ENCODE measurements around the gene KRTAP9-8.
"Not testable (repeated sequence)": the region's sequence is repeated elsewhere in the genome, so short reads cannot be mapped to it uniquely, and the experiment has no call there.

The KRTAP9-8 gene

DNA sequence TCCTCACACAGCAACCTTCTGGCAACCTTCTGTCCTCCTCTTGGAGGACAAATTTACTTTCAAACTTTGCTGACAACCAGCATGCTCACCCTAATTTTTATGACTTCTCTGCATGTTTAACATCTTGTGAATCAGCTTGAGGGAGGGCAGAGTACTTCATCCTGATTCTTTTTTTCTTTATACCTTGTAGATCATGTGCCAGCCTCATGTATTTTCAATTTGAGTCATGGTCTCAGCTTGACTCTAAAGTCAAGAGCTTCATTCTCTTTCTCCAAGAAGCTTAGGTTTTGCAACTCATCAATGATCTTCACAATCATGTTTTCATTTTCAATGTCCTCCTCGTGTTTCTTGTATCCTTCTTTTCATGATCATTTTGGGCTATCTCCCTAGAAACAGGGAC is 34.1 kb downstream of the KRTAP9-8 start:
- no peaks in the 10 kb centered on the region for H3K27me3 ChIP-seq (replicated peaks)
- no peak overlapping the region for H3K27ac ChIP-seq
- no peak for DNase-seq
- H3K4me3 ChIP-seq (ENCODE audit: low read depth, low read length), result no peak overlapping the region
- no peaks in the 10 kb centered on the region for H3K36me3 ChIP-seq (replicated peaks)
- in situ Hi-C loops (cut with HindIII; ENCODE audit: low pct_ligation_motif_present, low sequenced_read_pairs), result no loop called here
- TF ChIP-seq, protein P1, sequence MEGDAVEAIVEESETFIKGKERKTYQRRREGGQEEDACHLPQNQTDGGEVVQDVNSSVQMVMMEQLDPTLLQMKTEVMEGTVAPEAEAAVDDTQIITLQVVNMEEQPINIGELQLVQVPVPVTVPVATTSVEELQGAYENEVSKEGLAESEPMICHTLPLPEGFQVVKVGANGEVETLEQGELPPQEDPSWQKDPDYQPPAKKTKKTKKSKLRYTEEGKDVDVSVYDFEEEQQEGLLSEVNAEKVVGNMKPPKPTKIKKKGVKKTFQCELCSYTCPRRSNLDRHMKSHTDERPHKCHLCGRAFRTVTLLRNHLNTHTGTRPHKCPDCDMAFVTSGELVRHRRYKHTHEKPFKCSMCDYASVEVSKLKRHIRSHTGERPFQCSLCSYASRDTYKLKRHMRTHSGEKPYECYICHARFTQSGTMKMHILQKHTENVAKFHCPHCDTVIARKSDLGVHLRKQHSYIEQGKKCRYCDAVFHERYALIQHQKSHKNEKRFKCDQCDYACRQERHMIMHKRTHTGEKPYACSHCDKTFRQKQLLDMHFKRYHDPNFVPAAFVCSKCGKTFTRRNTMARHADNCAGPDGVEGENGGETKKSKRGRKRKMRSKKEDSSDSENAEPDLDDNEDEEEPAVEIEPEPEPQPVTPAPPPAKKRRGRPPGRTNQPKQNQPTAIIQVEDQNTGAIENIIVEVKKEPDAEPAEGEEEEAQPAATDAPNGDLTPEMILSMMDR (IDR thresholded peaks at IDR 0.05; ENCODE audit: low read depth, low read length, missing control alignments), result no peak

DNA sequence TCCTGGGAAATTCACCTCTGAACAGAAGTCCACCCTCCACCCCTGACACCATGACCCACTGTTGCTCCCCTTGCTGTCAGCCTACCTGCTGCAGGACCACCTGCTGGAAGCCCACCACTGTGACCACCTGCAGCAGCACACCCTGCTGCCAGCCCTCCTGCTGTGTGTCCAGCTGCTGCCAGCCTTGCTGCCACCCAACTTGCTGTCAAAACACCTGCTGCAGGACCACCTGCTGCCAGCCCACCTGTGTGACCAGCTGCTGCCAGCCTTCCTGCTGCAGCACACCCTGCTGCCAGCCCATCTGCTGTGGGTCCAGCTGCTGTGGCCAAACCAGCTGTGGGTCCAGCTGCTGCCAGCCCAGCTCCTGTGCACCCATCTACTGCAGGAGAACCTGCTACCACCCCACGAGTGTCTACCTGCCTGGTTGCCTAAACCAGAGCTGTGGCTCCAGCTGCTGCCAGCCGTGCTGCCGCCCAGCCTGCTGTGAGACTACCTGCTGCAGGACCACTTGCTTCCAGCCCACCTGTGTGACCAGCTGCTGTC is 37.9 kb downstream of the KRTAP9-8 start, which contains the start of gene KRTAP9-7:
TSS of gene KRTAP9-7 (plus strand) at position 51 of the 543 bp plus-strand sequence. CDS start at position 51, 0 bp downstream.
- DNase-seq; in situ Hi-C loops (cut with HindIII; ENCODE audit: low pct_ligation_motif_present, low sequenced_read_pairs); H3K27ac ChIP-seq: not testable (repeated sequence)

DNA sequence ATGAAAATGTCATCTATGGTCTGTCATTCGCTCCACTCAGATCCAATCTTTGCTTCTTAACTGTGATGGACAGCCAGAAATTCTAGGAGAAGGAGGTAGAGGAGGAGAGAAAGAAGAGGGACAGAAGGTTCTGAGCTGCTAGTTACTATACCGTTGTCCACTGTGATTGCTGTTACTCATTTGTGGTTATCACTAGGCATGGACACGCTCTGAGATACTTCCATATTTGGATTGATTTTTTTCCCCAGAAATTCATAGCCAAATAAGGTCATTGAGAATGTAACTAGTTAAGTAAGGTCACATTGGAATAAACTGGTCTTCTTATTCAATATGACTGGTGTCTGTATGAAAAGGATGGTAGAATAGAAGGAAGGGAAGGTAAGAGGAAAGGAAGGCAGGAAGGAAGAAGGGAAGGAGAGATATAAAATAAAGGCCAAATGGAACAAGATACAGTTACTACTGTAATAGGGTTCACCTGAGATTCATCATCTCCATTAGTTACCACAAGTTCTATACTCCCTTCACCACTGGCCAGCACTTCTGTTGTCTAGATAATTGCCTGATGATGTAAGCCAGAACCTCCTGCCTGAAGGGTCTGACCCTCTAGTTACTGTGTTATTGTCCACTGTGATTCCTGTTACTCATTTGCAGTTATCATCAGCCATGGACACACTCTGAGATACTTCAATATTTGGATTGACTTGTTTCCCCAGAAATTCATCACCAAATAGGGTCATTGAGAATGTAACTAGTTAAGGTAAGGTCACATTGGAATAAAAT is 40.6 kb downstream of the KRTAP9-8 start:
- Histone ChIP-seq H3K4me3 (ENCODE audit: low read depth, low read length) (no peak overlapping the region), H3K27ac (no peak overlapping the region), H3K36me3 (replicated peaks) (no peaks in the 10 kb centered on the region), H3K27me3 (replicated peaks) (no peaks in the 10 kb centered on the region)
- in situ Hi-C loops (cut with HindIII; ENCODE audit: low pct_ligation_motif_present, low sequenced_read_pairs), result no loop called here
- TF ChIP-seq, protein P1 (IDR thresholded peaks at IDR 0.05; ENCODE audit: low read depth, low read length, missing control alignments), result no peak
- DNase-seq, result no peak

More for the DNA sequence above, 37.9 kb downstream of the KRTAP9-8 start, which contains the start of gene KRTAP9-7:
- not testable (repeated sequence) for H3K36me3 ChIP-seq (replicated peaks); H3K4me3 ChIP-seq (ENCODE audit: low read depth, low read length); H3K27me3 ChIP-seq (replicated peaks)

DNA sequence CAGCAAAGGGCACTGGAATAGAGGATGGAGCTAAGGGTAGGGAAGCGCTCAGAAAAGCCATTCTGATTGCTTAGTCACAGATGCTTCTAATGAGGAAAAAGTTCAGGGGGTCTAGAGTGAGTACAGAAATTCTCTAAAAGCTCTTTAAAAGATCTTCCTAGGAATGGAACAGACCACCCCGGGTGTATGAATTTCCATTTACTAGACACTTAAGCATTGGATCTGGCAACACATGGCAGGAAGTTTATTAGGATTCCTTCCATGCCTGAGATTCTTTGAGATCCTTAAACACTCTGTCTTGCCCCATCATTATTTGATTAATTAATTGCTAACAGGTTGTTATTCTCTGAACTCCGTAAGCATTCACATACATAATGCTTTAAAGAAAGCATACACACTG is 46.2 kb downstream of the KRTAP9-8 start:
- Histone ChIP-seq H3K4me3 (ENCODE audit: low read depth, low read length) (no peak overlapping the region), H3K36me3 (replicated peaks) (no peaks in the 10 kb centered on the region), H3K27me3 (replicated peaks) (no peaks in the 10 kb centered on the region), H3K27ac (no peak overlapping the region)
- DNase-seq, result no peak
- in situ Hi-C loops (cut with HindIII; ENCODE audit: low pct_ligation_motif_present, low sequenced_read_pairs), result no loop called here
- TF ChIP-seq, protein P1 (IDR thresholded peaks at IDR 0.05; ENCODE audit: low read depth, low read length, missing control alignments), result no peak

DNA sequence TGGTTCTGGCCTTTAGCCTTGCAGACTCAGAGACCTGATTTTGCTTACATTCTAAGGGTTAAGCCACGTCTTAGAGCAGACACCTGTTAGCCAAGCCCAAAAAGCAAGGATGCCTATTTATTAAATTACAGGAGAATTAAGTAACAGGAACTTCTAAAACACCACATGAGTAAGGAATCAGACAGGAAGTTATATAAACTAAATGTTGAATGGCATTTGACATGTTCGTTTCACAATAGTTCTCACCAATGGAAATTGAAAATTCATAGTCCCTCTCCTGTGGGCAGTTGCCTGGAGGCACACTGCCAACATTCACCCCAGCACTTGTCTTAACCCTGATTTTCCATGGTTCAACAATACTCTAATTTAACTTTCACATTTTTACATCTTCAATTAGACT is 46.7 kb downstream of the KRTAP9-8 start:
- Histone ChIP-seq H3K36me3 (replicated peaks) (no peaks in the 10 kb centered on the region), H3K4me3 (ENCODE audit: low read depth, low read length) (no peak overlapping the region), H3K27me3 (replicated peaks) (no peaks in the 10 kb centered on the region), H3K27ac (no peak overlapping the region)
- in situ Hi-C loops (cut with HindIII; ENCODE audit: low pct_ligation_motif_present, low sequenced_read_pairs), result no loop called here
- no peak for DNase-seq
- TF ChIP-seq, protein P1 (IDR thresholded peaks at IDR 0.05; ENCODE audit: low read depth, low read length, missing control alignments), result no peak

DNA sequence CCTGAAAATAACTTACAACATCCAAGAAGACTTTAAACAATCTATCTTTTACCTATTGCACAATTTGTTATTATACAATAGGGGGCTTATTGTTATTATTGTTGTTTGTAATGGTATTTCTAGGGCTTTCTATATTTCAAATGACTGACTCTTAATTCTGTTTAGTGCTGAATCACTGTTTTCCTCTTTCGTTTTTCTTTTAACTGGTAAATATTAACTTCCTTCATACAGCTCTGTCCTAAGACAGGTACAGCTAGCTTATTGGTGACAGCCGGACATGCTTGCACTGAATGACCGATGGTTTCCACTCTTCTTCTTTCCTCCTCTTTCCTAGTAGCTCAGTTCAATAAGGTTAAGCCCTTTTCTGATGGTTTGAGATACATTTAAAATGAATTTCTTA is 49.3 kb downstream of the KRTAP9-8 start:
- Histone ChIP-seq H3K27me3 (replicated peaks) (no peaks in the 10 kb centered on the region), H3K4me3 (ENCODE audit: low read depth, low read length) (no peak overlapping the region), H3K27ac (no peak overlapping the region), H3K36me3 (replicated peaks) (no peaks in the 10 kb centered on the region)
- in situ Hi-C loops (cut with HindIII; ENCODE audit: low pct_ligation_motif_present, low sequenced_read_pairs), result no loop called here
- DNase-seq, result no peak
- TF ChIP-seq, protein P1 (IDR thresholded peaks at IDR 0.05; ENCODE audit: low read depth, low read length, missing control alignments), result no peak
